ENCODE results near the gene SAP30BP.

SAP30BP gene

DNA sequence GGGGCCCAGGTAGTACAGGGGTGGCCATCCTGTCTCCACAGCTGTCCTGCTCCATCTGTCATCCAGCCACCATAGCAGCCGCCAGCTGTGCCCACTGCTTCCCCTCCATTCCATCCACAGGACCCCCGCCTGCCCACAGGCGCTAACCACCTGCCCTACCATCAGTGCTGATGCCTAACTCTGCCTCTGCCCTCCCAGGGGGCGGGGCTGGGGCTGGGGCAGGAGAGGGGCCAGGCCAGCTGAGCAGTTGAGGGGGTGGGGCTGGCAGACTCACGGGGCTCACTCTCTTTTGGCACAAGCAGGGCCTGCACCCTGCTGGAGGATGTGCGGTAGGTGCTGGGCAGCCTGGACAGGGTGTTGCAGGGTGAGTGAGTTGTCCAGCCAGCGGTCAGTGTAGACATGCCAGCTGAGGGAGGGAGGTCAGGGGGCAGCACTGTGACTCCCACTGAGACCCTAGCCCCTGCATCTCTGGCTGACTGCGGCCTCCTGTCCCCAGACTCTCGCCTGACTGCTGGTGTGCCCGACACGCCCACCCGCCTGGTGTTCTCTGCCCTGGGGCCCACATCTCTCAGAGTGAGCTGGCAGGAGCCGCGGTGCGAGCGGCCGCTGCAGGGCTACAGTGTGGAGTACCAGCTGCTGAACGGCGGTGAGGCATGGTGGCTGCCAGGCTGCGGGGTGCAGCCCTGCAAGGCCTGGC, 88.2 kb downstream of the SAP30BP start (continued):
- no peak for TF ChIP-seq ZNF223 (tag by site-specific recombination; IDR thresholded peaks at IDR 0.05)
- TF ChIP-seq ZNF600 (tag by site-specific recombination; IDR thresholded peaks at IDR 0.05): no peak
- TF ChIP-seq ZNF394 (tag by site-specific recombination; IDR thresholded peaks at IDR 0.05; ENCODE audit: borderline replicate concordance): no peak
- TF ChIP-seq, protein P1, sequence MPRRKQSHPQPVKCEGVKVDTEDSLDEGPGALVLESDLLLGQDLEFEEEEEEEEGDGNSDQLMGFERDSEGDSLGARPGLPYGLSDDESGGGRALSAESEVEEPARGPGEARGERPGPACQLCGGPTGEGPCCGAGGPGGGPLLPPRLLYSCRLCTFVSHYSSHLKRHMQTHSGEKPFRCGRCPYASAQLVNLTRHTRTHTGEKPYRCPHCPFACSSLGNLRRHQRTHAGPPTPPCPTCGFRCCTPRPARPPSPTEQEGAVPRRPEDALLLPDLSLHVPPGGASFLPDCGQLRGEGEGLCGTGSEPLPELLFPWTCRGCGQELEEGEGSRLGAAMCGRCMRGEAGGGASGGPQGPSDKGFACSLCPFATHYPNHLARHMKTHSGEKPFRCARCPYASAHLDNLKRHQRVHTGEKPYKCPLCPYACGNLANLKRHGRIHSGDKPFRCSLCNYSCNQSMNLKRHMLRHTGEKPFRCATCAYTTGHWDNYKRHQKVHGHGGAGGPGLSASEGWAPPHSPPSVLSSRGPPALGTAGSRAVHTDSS (tag by site-specific recombination; IDR thresholded peaks at IDR 0.05): no peak
- no peak for TF ChIP-seq ZBTB17 (tag by site-specific recombination; IDR thresholded peaks at IDR 0.05)
- 0 out of 2 replicates have a peak, but pooled peaks have one; percentile 14 for TF ChIP-seq ZNF341 (tag by site-specific recombination; IDR thresholded peaks at IDR 0.05; ENCODE audit: low read depth)
- TF ChIP-seq ZNF830 (tag by site-specific recombination; IDR thresholded peaks at IDR 0.05; ENCODE audit: low read depth): no peak
- TF ChIP-seq HIC1 (tag by site-specific recombination; IDR thresholded peaks at IDR 0.05): no peak
- no peak for TF ChIP-seq TSHZ1 (tag by site-specific recombination; IDR thresholded peaks at IDR 0.05; ENCODE audit: borderline replicate concordance)
- peak; percentile 56; the same call in 1 of the 2 replicates for TF ChIP-seq ZNF692 (tag by site-specific recombination; IDR thresholded peaks at IDR 0.05)
- TF ChIP-seq MYNN (tag by site-specific recombination; IDR thresholded peaks at IDR 0.05; ENCODE audit: borderline replicate concordance): no peak
- TF ChIP-seq ZNF132 (tag by site-specific recombination; IDR thresholded peaks at IDR 0.05; ENCODE audit: borderline replicate concordance): no peak
- peak; percentile 36; the same call in 1 of the 2 replicates for TF ChIP-seq ZBTB8A (tag by site-specific recombination; IDR thresholded peaks at IDR 0.05)
- no peak for TF ChIP-seq REPIN1 (tag by site-specific recombination; IDR thresholded peaks at IDR 0.05; ENCODE audit: low read depth)
- TF ChIP-seq GLIS1 (tag by site-specific recombination; IDR thresholded peaks at IDR 0.05): peak; percentile 29; the same call in 1 of the 2 replicates
- no peak for TF ChIP-seq ZNF645 (tag by site-specific recombination; IDR thresholded peaks at IDR 0.05)
- TF ChIP-seq ZNF391 (tag by site-specific recombination; IDR thresholded peaks at IDR 0.05; ENCODE audit: borderline replicate concordance, low read depth): no peak
- no peak for TF ChIP-seq GFI1B (tag by site-specific recombination; IDR thresholded peaks at IDR 0.05)
- TF ChIP-seq ZSCAN23 (tag by site-specific recombination; IDR thresholded peaks at IDR 0.05): no peak
- no peak for TF ChIP-seq ZNF747 (tag by site-specific recombination; IDR thresholded peaks at IDR 0.05)
- no peak for TF ChIP-seq ZNF530 (tag by site-specific recombination; IDR thresholded peaks at IDR 0.05; ENCODE audit: low read depth)
- TF ChIP-seq, protein P2, sequence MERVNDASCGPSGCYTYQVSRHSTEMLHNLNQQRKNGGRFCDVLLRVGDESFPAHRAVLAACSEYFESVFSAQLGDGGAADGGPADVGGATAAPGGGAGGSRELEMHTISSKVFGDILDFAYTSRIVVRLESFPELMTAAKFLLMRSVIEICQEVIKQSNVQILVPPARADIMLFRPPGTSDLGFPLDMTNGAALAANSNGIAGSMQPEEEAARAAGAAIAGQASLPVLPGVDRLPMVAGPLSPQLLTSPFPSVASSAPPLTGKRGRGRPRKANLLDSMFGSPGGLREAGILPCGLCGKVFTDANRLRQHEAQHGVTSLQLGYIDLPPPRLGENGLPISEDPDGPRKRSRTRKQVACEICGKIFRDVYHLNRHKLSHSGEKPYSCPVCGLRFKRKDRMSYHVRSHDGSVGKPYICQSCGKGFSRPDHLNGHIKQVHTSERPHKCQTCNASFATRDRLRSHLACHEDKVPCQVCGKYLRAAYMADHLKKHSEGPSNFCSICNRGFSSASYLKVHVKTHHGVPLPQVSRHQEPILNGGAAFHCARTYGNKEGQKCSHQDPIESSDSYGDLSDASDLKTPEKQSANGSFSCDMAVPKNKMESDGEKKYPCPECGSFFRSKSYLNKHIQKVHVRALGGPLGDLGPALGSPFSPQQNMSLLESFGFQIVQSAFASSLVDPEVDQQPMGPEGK (tag by site-specific recombination; IDR thresholded peaks at IDR 0.05): no peak
- no peak for TF ChIP-seq ZNF549 (tag by site-specific recombination; IDR thresholded peaks at IDR 0.05)
- TF ChIP-seq KLF9 (tag by site-specific recombination; IDR thresholded peaks at IDR 0.05; ENCODE audit: low read depth): peak; percentile 76

Data from HEK293 (cell line).